HG03521 (cell line): ENCODE measurements around the gene SPDEF.

Experiments
- ATAC-seq: cut with Tn5 transposase; IDR thresholded peaks from one replicate; pipeline ENCODE4 v1.9.1; 2021; ENCODE audit warnings: mild to moderate bottlenecking, moderate library complexity; ENCODE audit not compliant: unreplicated experiment

Gene SPDEF

DNA sequence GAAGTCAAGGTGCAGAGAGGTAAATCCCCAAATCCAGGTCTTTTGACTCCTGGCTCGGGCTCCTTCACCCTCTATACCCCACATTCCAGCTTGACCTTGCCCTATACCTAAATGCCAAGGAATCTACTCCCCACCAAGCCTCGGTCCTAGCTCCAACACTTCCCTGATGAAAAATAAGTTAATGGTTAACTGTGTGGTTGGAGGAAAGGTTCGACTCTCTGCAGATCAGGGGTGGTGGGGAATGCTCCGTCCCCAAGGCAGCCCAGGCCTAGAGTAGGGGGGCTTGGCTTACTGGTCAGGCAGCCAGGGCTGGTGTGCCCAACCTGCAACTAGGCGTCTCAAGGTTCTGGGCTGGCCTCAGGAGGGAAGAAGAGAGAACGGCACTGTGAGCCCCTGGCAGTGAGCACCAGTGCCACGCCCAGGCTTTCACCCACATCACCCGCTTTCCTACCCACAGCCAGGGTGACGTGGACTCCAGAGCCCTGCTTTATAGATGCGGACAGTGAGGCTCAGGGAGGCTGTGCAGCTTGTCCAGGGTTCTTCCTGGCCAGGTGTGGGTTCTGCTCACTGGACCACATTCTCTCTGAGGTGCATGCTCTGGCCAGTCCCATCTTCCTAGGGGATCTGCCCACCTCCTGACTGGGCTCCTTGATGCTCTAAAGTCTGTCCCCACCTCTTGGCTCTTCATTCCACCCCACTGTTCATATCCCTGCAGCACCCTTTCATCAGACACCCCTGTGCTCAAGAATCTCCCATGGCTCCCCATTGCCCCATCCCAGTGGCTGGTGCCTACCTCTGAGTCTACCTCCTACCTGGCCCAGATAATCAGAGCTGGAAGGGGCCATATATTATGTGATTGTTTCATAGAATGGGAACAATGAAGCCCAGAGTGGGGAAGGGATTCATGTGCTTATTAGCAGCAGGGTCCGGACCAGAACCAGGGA is 8.2 kb downstream of the SPDEF start:
- no peak for ATAC-seq

DNA sequence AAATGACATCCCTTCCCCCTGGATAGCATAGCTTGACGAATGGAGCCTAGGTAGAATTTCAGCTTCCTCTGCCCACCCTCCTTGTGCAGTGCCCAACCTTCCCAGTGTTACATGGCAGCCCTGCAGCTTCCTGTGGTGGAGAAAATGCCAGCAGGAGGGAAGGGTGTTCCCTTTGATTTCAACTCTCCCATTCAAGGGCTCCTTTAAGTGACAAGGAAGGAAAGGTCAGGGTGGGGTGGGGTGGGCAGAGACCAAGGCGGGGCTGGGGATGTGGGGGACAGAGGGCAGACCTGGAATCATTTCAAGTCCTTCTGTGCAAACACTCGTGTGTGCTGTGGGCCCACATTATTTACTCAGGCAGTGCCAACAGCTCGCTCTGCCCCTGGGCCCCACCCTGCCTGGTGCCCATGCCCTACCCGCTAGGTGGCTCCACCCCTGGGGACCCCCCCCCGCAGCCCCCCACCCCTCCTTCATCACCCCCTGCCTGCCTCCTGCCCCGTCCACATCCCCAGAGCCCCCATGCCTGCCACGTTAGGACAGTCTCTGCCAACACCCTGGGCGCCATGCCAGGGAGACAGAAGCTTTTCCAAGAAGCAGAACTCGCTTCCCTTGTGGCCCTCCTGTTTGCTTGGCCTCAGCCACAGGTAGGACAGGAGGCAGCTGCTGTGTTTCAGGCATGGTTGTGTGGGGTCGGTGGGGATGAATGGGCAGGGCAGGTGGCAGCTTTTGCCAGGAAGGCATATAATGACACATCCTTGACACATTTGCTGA is 9.4 kb downstream of the SPDEF start:
- no peak for ATAC-seq

DNA sequence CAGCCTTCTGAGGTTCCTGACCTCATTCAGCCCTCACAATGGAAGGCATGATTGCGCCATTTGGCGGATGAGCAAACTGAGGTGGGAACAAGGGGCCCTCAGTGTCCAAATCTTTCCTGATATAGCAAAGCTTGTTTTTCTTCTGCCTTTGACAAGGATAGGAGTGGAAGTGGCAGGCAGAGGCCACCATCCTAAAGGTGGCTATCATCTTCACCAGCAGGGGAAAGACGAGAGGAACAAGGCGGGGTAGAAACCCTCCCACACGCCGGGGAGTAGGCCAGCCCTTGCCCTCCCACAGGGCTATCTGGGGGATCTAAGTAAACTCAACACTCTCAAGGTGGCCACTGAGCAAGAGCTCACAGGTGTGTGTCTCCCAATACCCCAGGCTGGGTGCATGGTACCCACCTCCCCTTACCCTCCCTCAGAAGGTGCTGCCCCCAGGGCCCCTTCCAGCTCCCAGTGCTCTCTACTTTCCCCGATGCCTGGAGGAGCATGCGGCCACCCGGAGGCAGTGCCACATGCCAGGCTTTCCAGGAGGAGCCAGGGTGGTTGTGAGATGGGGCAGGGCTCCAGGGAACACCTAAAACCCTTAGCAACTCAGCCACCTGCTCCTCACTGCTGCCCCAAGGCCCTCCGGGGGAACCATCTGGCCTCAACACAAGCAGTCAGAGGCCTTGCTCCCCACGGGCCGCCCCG is 11.2 kb downstream of the SPDEF start:
- ATAC-seq = no peak

DNA sequence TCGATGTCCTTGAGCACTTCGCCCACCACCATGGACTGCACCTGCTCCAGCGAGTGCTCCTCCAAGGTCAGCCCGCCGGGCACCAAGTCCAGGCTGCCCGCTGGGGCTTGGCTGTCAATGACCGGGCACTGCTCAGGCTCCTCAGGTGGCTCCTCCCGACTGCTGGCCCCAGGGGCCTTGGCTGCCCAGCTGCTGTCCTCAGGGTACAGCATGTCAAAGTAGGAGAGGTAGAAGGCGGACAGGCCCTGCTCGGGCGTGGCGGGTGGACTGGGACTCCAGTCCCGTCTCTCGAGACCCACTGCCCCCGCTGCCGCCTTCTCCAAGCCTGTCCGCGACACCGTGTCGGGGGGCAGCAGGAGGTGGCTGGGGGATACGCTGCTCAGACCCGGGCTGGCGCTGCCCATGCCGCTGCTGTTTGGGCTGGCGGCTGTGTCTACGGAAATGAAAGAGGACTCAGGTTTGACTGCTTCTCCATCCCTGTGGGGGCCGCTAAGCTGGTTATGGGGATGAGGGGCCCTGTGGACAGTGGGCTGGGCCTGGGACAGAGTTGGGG is 12.0 kb downstream of the SPDEF start:
- ATAC-seq = no peak

DNA sequence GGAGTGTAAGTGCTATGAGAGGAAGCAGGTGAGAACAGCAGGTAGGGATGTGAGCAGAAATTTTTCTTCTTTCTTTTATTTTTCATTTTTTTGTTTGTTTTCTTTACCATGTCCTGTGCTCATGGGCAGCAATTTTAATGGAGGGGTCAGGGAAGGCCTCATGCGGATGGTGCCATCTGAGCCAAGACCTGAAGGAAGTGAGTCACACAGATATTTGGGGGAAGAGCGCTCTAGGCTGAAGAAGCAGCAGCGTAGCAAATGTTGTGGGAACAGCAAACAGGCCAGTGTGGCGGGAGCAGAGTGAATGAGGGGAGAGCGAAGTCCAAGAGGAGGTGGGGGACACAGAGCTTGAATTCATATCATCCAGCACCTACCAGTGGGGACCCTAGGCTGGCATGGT is 12.7 kb downstream of the SPDEF start:
- no peak for ATAC-seq

DNA sequence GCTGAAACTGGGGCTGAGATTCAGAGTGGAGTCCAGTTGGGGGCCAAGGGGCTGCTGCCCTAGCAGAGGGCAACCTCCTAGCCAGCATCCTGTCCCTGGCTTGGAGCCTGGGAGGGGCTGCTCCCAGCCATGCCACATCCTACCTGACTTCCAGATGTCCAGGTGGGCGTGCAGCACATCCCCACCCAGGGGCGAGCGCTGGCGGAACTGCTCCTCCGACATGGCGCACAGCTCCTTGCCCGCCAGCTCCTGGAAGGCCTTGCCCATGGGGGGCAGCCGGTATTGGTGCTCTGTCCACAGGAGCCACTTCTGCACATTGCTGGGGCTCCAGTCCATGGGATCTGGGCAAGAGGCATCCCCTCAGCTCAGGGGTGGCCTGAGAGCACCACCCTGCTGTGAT is 15.3 kb downstream of the SPDEF start:
- ATAC-seq = no peak

DNA sequence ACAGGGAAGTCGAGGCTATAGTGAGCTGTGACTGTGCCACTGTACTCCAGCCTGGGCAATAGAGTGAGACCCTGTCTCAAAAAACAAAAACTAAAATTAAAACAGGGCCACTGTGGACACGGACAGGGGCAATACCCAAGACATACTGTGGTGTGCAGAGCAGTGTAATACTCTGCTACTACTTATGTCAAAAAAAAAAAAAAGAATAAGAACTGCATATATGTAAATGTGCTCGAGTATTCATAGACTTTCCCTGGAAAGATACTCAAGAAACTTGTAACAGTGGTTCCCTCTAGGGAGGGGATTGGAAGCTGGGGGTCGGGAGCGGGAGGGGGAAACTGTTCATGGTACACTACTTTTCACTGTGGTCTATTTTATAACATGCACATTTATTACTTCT is 15.9 kb downstream of the SPDEF start:
- no peak for ATAC-seq

DNA sequence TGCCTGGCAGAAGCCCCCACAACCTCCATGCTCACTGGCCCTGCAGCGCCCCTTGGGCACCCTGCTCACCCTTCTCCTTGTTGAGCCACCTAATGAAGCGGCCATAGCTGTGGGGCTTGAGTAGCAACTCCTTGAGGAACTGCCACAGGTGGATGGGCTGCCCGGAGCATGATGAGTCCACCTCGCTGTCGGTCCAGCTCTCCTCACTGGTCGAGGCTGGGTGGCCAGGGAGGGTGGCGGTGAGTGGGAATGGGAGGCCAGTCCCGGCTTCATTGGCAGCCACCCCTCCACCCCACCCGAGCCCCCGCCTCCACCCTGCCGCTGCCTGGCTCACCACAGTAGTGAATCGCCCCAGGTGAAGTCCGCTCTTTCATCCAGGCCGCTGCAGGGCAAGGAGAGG is 16.9 kb downstream of the SPDEF start:
- ATAC-seq = no peak

DNA sequence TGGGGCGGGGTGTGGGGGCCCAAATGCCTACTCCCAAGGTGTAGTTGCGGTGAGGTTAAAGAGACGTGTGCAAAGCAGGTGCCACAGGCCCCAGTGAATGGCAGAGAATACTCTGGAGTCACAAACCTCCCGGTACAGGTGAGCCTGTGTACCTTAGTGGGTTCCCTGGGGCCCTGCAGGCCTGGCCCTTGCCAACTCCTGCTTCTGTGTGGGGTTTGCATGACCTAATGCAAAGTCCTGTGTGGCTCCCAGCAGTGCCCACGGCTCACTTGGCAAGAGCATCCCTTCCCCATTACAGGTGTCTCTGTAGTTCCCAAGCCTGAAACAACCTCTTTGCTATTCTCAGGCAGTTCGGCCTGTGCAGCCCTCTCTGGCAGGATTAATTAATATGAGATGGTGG is 17.5 kb downstream of the SPDEF start:
- ATAC-seq = no peak

DNA sequence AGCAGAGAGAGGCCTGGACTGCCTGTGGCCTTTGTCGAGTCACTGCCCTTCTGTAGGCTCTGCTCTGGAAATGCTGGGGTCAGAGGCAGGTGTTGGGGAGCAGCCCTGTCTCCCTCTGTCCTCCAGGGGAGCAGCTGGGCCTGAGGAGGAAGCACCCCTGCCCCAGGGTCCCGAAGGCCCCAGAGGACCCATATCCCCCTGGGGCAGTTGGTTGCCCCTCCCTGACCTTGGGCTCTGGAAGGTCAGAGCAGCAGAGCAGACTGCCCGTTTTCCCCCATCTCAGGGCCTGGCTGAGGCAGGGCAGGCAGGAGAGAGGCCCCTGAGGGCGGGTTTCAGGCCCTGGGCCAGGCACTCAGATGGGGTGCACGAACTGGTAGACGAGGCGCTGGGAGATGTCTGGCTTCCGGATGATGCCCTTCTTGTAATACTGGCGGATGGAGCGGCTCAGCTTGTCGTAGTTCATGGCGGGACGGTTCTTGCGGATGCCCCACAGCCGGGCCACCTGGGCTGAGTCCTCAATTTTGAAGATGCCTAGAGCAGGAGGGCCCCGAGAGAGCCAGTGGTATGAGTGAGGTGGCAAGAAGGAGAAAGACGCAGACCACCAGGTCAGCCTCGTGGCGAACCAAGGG is 18.1 kb downstream of the SPDEF start:
- no peak for ATAC-seq

DNA sequence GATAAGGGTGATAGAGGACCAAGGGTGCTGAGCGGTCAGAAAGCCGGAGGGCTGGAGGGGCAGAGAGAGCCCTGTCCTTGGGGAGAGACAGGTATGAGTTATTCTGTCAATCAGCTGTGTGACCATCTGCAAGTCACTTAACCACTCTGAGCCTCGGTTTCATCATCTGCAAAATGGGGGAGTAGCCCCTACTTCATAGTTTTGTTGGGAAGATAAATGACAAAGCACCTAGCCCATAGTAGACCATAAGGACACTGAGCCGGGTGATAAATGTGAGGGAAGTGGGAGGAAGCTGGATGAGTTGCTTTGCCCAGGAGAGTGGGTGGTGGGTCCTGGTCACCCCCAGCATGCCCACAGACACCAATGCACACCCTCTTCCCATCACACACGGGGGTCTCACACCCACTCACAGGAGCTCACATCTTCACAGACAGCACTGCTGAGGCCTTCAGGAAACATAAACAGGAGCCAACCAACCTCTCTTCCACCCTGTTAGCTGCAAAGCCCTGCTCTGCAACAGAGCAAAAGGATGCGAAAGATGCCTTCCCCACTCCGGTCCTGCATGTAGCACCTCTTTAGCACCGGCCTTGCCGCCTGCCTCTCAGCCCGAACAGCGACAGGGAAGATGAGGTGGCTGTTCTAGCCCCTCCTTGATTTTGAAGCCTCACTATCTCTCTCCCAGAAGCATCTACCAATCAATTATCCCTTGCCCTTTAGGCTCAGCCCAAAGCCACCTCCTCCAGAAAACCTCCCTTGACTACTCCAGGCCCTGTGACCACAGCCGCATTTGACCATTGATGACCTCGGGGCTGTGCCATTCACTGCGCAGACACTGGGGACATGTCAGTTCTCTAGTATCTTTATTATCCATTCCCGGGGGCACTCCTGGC is 18.9 kb downstream of the SPDEF start:
- ATAC-seq = no peak

DNA sequence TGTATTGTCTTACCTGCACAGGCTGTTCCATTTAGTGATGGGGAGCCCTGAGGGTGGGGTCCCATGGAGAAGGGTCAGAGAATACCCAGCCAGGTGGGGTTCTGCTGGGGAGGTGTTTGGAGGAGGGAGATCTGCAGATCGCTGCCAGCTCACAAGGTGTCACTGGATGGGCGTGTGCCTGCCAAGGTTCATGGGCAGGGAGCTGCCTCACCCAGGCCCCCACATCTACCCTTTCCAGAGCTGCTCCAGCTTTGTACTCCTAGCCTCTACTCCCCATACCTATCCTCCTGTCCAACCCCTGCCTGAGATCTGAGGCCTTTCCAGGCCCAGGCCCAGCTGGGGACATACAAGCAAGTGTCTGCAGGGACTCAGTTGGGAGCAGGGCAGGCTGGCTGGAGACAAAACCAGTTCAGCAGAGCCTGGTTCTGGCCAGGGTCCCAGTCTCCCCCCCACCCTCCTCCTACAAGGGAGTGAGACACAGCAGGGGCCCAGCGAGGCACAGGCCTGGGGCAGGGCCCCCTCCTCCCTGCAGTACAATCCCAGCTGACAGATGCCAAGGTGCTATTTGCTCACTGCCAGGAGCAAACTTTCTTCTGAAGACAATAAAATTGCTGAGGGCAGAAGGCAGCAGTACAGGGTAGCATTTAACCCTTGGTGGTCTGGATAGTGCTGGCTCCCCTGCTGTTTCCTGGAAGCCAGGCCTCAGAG is 19.7 kb downstream of the SPDEF start:
- ATAC-seq = no peak

DNA sequence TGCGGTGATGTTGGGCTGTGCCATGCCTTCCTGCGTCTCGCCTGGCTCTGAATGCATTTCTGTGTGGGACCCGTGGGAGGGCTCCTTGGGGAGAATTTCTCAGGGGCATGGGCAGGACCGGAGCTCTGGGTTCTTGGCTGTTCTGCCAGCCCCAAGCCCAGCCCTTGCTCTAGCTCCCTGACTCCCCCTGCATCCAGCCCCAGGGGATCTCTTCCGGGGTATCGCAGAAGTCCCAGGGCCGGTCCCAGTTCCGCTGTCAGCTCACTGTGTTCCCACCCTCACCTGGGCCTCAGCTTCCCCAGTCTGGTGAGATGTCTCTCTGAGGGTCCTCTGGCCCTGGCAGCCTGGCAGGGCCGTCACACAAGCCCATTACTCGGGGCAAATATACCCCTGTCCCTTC is 20.5 kb downstream of the SPDEF start:
- no peak for ATAC-seq

DNA sequence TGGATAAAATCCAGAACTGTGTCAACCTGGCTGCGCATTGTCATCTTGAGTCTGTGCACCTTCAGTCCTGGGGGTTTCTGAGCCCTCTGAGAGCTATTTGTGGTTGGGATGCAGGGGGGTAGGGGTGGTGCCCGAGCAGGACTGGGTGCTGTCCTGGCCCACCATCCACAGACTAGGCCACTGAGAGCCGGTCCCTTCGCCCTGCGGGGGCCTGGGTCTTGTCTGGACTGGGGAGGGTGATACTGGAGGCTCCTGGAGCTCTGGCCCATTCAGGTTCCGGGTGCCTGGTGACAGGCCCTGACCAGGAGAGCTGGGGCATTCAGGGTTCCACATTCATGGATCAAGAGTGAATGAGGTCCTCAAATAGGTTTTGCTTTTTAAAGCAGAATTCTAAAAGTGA is 20.9 kb downstream of the SPDEF start:
- ATAC-seq = no peak

DNA sequence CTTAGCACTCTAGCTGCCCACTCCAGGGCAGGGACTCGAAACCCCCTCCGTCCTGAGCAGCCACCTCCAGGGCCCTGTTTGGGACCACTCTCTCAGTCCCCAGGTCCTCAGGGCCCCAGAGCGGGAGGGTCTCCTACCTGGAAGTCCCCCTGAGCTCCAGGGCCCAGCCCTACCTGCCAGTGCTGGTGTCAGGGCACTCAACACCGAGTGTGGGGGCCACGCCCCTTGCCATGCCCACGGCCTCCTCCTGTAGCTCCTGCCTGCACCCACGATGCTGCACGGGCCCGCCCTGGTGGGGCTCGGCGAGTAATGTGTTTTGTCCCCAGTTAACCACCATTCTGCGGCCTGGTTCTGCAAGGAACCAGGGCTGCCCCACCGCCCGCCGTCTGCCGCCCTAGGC is 21.5 kb downstream of the SPDEF start:
- no peak for ATAC-seq

DNA sequence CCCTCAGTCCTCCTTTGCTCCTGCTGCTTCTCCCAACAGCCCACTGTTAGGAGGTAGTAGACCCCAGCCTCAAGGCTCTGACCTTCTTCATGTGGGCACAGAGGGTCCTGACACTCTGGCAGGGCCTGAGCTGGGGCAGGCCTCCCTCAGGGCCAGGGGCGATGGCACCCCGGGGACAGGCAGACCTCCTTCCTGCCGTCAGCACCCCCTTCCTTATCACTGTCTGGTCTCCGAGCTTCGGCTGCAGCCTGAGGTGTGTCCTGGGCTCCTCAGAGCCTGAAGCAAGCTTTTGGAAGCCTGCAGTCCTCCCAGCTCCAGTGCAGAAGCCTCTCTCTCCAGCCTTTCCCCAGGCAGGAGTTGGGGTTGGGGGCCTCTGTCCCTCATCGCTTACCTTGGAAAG is 22.0 kb downstream of the SPDEF start:
- no peak for ATAC-seq

DNA sequence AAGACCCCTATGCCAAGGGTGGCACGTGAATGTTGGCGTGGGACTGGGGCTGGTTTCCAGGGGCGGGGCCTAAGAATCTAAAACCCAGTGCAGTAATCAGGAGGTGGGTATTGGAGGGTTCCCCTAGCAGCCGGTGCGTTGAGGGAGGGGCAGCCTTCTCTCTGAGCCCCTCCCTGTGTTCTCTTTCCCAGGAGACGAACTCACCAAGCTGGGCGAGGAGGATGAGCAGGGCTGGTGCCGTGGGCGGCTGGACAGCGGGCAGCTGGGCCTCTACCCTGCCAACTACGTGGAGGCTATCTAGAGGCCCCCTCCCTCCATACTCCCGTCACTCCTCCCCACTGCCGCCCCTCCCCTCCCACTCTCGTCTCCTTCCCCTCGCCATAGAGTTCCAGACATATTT is 23.9 kb downstream of the SPDEF start:
- no peak for ATAC-seq

DNA sequence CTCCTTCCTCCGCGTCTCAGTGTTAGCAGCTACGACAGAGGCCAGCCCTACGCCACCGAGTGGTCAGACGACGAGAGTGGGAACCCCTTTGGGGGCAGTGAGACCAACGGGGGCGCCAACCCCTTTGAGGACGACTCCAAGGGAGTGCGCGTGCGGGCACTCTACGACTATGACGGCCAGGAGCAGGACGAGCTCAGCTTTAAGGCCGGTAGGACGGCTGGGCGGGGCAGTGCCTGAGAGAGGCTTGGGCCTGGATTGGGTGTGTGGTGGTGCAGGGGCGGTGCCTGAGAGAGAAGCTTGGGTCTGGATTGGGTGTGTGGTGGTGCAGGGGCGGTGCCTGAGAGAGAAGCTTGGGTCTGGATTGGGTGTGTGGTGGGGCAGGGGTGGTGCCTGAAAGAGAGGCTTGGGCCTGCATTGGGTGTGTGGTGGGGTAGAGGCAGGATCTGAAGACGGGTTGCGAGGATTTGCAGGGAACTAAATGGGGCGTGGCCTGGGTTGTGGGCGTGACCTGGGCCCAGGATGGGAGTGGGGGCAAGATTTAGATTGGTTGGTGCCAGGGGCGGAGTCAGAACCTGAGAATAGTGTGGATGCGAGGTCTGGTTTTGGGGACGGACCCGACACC is 24.4 kb downstream of the SPDEF start:
- ATAC-seq = no peak
